ENCODE data around the gene ZFP1.

The ZFP1 gene

DNA sequence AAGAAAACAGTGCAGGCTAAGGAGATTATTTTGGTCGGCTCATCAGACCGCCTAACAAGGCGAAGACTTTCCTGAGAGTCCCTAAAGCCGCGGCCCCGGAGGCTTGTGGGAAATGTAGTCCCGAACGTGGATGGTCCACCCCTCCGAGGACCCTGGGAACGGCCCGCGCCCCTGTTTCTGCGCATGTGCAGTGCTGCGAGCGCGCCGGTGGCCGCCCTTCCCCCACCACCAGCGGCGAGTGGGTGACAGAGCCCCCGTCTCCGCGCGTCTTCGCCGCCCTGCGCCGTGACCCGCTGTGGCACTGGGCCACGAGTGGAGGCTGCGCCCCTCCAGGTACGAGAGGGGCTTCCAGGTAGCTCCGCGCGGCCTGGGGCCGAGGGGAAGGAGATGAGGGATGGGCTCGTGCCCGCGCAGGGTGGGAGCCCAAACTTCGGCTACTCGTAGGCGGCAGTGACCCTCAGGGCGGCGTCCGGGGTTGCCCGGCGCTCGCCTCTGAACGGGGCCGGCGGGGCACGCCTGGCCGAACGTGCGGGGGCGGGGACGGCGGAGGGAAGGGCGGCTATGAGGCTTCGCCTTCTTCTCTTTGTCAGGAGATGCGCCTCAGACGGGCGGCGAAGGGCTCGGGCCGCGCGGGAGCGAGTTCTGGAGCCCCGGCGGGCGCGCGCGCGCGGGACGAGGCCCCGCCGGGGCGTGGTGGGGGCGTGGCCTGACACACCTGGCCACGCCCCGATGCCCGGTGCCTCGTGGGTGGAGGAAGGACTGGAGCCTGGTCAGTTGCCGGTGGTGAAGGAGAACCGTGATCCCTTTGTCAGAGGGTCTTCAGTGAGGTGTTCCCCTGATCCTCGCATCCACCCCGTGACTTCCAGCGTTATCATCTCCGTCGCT, at the start of gene ZFP1:
Gene ZFP1 (plus strand): TSS at position 214 of the 885 bp plus-strand sequence. CDS start 4,428 bp downstream, outside the sequence.
- peak; percentile 93 for DNase-seq
- in situ Hi-C loops (cut with MboI; ENCODE audit: low pct_unique_long_range_greater_than_20kb, low sequenced_read_pairs) = no loop called here

DNA sequence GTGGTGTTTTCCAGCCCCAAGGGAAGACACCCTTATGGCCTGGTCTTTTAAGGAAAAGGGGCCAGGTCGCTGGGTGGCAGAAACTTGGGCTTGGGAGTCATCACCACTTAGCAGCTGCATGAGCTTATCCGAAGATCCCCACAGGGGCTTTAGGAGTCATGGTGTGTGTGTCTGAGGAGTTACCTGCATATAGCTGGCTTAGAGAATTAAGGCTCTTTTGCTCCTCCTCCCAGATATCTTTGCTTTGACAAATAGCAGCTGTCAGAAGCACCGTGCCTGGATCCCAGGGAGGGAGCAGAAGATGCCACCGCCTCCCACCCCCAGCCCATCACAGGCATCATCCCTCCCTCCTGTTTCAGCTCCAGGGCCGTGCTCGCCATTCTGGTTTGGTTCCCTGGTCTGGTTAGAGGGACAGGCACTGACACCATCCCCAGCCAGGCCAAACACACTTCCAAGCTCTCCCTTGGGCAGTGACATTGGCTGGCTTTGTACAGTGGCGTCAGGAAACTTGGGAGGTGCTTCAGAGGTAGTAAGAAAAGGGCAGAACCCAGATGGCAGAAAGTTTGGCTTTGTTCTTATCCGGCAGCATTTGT, 49.2 kb upstream of the ZFP1 start:
- DNase-seq = no peak
- in situ Hi-C loops (cut with MboI; ENCODE audit: low pct_unique_long_range_greater_than_20kb, low sequenced_read_pairs) = no loop called here

DNA sequence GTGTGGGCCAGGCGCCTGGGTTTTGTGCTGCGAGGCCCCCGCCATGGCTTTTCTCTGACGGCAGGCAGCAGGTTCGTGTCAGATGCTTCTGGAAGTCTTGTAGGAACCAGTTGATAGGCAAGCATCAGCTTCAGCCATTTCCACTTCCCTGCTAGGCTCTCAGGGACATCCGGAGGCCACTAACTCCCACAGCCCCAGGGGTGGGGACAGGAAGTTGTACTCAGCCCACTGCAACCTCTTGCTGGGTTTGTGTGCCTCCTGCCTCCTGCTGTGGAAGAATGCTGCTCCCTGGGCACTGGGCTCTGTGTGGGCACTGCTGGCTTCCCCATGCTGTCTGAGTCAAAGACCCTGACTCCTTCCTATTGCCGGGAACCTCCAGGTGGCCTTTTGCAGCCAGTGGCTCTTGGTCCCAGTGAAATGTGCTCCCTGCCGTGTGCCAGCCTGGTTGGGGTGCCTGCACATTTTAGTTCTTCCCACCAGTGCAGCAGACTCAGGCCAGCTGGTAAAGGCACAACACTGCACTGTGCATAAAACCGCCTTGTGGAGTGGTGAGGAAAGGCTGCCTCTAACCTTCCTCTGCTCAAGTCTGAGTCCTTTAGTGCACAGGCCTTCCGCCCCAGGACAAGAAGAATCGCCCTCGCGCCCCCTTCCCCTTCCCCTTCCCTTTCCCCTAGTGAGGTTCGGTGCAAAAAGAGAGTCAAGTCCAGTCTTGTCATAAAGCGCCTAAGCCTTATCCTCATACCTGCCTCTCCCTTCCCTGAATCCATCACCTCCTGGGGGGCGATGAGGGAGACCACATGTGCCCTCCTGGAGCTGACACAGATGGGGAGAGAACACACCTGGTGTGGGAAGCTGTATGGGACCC, 48.4 kb upstream of the ZFP1 start:
- in situ Hi-C loops (cut with MboI; ENCODE audit: low pct_unique_long_range_greater_than_20kb, low sequenced_read_pairs) = no loop called here
- peak; percentile 86 for DNase-seq

DNA sequence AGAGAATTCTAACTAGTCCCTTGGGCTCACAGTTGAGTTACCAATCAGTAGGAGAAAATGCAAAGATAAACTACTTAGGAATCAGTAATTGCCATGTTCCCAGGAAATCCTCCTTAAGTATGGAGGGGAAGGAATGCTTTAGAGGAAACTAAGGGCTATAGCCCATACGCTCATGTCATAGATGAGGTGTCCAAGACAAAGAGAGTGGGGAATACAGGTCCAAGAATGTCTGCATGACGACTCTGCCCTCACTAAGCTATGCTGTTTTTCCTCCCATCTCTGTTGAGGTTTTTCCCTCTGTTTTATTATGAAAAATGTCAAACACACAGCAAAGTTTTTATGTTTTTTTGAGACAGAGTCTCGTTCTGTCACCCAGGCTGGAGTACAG, 47.7 kb upstream of the ZFP1 start:
- in situ Hi-C loops (cut with MboI; ENCODE audit: low pct_unique_long_range_greater_than_20kb, low sequenced_read_pairs) = no loop called here
- DNase-seq = no peak

DNA sequence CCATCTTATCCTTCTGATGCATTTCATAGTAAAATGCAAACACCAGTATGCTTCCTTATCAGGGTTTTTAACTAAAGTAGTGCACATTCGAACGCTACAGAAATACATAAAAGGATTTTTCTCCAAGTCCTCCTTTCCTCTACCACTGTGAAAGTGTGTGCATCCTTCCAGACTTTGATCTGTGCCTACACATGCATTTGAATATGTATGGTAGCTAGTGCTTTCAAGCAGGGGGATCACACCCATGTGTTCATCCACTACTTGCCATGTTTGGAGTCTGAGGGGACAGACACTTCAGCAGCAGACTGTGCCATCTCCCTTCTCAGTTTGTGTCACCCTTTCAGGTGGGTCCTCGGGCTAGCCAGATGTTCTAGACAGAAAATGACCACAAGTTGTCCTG, 46.7 kb upstream of the ZFP1 start:
- no peak for DNase-seq
- in situ Hi-C loops (cut with MboI; ENCODE audit: low pct_unique_long_range_greater_than_20kb, low sequenced_read_pairs) = no loop called here

DNA sequence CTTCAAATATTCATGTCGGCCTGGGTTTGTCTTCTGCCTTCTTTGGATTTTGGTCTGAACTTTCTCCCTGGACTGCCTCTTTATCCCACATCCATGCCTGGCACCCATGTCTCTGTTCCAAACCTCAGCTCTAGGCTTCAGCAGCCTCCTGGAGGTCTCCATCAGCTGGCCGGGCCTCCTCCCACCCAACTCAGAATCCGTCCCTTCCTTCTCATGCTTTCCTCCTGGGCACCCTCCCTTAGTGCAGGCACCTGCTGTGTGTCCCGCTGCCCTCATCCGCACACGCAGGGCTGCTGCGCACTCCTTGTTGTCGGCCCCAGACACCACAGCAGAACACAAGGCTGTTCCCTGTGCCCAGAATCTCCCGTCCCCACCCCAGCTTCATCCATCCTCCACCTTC, 45.7 kb upstream of the ZFP1 start:
- in situ Hi-C loops (cut with MboI; ENCODE audit: low pct_unique_long_range_greater_than_20kb, low sequenced_read_pairs) = no loop called here

DNA sequence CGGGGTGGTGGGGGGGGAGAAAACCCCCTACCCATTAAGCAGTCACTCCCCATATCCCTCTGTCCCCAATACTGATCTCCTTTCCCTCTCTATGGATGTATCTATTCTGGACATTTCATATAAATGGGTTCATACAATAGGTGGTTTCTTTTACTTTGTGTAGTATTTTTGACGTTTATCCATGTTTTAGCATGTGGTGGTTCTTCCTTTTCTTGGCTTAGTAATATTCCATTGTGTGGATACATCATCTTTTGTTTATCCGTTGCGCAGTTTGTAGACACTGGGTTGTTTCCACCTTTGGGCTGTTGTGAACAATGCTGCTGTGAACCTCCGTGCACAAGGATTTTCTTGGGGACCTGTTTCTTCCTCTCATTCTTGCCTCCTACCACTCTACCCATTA, 44.3 kb upstream of the ZFP1 start:
- in situ Hi-C loops (cut with MboI; ENCODE audit: low pct_unique_long_range_greater_than_20kb, low sequenced_read_pairs) = no loop called here

More for the DNA sequence above, 45.7 kb upstream of the ZFP1 start:
- no peak for DNase-seq

DNA sequence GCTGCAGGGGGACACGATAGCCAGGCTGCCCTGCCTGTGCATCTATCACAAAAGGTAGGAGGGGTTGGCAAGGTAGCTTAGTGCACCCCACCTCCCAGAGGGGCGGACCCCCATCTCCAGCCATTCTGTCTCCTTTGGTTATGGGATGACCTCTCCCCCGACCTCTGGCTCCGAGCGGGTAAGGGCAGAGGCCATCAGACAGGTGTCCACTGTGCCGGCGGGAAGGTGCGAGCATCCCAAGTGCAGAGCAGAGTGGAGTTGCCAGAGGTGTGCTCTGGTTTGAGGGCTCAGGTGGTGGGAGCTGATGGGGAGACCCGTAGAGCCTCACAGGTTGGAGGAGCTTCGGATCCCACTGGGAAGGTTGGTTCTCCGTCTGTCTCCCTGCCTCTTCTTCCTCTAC, 43.5 kb upstream of the ZFP1 start:
- in situ Hi-C loops (cut with MboI; ENCODE audit: low pct_unique_long_range_greater_than_20kb, low sequenced_read_pairs) = no loop called here
- no peak for DNase-seq

More for the DNA sequence above, 44.3 kb upstream of the ZFP1 start:
- no peak for DNase-seq

DNA sequence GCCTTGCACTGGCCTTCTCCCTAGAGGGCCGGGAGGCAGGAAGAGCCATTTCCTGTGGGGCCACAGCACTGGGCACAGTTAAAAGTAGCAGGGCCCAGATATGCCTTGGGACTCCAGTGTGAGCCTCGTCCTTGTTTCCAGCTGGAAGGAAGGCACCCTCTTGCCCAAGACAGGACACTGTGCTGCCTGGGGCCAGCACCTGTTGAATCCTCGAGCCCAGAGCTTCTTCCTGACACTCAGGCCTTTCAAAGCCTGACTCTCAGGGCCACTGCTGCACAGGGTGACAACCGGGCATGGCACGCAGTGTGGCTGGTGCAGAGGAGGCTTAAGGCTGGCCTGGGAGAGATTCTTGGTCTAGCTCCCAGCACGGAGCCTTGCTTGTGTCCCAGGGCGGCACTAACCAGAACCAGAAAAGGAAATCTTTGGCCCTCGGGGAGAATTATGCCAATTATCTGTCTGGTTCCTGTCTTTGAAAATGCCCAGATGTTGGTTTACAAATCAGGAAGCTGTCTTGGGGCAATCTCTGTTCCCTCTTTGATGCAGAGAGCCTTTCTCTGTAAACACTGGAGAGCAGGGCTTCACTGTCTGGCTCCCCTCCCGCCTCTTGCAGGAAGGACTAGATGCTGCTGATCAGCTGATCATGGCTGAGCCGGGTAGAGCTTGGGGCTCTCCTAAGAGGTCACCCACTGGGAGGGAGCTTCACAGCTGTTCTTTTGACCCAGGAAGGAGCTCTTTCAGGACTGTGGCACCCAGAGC, 42.8 kb upstream of the ZFP1 start:
- peak; percentile 82 for DNase-seq
- in situ Hi-C loops (cut with MboI; ENCODE audit: low pct_unique_long_range_greater_than_20kb, low sequenced_read_pairs) = no loop called here

DNA sequence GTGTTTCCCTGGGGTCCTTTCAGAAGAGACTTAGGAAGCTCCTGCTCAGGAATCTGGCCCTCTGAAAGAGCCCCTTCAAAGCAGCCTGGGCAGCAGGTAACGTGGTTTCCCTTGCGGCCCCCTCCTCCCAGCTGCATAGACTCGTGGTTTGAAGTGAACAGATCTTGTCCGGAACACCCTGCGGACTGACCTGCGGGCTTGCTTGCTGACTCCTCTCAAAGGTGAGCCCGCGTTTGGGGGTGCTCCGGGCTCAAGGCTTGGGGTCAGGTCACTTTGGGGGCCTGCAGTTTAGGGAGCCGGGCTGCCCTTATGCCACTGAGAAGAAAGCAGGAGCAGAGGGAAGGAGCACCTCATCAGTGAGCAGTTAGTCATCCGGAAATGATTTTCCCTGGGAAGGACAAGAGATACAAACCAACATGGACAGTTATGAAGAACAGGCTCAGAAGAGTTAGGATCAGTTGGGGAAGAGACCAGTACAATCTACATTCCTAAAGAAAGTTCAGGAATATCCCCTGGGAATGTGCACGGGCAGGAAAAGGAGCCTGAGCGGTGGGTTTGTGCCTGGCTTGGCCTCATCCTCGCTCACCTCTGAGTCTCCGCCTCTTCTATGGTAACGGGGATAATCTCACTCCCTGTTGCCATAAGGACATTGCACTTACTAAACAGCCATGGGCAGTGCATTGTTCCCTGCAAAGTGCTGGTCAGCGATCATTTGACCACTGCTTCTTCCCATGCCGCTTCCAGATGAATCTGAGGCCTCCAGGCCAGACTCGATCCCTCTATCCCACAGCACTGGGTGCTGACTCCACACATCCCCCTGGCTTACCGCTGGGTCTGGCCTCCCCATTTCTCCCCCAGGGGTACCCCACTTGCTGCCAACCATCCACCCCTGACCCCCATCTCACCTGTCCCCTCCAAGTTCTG, 41.7 kb upstream of the ZFP1 start:
- no peak for DNase-seq
- in situ Hi-C loops (cut with MboI; ENCODE audit: low pct_unique_long_range_greater_than_20kb, low sequenced_read_pairs) = no loop called here

DNA sequence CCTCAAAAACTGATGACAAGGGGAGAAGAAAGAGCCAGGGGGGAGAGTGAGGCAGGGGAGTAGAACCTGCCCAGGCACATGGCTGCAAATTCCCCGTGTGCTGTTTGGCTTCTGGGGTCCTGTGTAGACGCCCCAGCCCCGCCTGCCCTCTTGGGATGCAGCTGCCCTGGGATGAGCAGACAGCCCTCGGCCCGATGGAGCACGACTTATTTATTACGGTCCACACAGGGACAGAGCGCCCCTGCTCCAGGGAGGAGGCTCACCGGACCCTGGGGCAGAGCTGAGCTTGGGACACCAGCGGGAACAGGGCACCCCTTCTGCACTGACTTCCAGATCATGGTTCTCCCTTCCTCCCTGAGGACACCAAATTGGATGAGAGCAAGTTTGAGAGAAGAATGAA, 40.8 kb upstream of the ZFP1 start:
- no peak for DNase-seq
- in situ Hi-C loops (cut with MboI; ENCODE audit: low pct_unique_long_range_greater_than_20kb, low sequenced_read_pairs) = no loop called here

DNA sequence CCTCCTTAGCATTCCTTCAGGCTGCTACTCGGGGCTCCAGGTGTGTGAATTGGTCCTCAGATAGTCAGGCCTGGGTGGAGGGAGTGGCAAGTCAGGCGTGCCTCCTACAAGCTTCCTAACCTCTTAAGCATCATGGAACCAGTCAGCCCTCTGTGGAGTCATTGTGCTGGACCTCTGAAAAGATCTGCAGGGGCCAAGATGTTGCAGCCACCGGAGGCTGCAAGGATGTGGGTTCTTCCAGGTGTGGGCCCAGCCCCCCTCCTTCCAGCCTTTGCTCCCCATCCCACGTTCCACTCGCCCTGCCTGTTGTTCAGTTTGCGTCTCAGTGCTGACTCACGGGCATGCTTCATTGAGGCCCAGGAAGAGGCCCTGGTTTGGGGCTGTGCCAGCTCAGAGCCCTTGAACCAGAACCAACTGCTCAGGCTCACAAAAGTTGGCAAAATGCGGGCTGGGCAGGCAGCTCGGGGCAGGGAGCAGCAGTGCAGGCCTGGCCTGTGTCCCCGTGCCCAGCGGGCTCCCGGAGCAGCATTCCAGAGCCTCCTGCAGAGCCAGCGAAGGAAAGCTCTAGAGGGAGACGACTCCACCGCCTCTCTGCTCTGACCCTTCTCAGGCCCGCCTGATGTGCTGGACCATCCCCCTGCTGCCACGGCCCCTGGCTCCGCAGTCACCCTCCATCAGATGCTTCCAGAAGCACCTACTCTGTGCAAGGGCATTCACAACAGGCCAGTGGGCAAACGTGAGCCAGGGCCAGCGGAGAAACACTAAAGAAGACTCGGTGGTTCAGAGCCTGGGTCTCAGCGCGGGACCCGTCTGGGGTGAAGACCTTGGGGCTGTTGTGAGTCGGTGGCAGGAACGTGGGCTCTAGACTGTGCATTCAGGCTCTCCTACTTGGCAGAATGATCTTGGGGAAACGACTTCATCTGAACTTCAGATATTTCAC, 39.3 kb upstream of the ZFP1 start:
- peak; percentile 74 for DNase-seq
- in situ Hi-C loops (cut with MboI; ENCODE audit: low pct_unique_long_range_greater_than_20kb, low sequenced_read_pairs) = no loop called here

DNA sequence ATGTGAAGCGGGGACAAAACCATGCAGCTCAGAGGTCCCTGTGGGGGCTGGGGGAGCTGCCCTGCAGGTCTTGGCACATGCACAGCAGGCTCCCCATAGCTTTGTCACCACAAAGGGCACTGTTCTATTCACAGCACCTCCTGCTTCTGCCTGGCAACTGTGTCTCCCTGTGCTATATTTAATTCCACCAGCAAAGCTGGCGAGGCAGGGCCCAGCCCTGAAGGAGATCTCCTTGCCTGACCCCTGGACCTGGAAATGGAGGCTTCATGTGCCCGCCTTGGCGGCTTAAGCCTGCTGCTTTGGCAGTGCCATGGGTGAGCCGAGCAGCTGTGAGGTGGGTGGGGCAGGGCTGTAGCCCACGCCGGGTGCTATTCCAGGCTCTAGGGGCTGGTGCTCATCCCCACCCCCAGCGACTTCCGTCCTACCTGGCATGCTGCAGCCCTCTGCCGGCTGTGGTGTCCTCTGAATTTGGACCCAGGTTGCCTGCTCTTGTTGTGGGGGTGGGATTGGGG, 38.5 kb upstream of the ZFP1 start:
- in situ Hi-C loops (cut with MboI; ENCODE audit: low pct_unique_long_range_greater_than_20kb, low sequenced_read_pairs) = loop anchor here (10.0 kb wide), 1 partner anchor 115 kb away; the partner anchor contains the start of gene ZNRF1
- no peak for DNase-seq

DNA sequence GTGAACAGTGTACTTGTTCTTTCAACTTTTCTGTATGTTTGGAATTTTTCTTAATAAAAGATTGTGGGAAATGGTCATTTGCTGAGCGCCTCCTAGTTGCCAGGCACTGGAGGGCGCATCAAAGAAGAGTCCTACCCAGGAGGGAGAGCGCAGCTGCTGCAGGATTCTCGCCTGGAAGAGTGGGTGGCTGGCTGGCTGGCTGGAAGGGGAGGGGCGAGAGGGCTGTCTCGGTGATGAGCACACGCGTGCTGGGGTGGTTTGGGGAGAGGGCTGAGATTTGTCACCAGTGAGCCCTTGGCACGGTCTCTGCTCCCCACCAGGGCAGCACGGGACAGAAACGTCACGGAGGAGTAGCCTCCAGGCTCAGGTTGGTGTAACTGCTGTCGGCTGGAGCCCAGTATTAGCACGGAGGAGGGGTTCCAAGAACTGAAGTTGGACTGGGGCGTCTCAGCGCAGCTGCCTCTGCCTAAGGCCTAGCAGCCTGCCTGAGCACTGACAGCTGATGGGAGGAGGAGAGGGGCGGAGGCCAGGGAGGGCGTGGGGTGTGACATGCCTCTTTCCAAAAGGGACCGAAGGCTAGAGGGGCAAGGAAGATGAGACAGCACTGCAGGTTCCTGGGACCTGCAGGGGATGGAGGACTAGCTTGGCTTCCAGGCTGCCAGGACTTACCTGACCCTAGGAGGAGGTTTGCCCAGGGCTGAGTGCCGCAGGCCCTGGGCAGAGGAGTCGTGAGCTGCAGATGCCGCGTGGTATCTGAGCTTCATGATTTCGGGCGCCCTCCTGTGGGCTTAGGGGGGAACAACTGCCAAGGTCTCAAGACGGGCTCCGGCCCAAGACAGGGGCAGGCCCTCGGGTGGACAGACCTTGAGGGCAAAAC, 37.4 kb upstream of the ZFP1 start:
- DNase-seq = peak; percentile 89
- in situ Hi-C loops (cut with MboI; ENCODE audit: low pct_unique_long_range_greater_than_20kb, low sequenced_read_pairs) = loop anchor here (10.0 kb wide), 1 partner anchor 116 kb away; the partner anchor contains the start of gene ZNRF1

DNA sequence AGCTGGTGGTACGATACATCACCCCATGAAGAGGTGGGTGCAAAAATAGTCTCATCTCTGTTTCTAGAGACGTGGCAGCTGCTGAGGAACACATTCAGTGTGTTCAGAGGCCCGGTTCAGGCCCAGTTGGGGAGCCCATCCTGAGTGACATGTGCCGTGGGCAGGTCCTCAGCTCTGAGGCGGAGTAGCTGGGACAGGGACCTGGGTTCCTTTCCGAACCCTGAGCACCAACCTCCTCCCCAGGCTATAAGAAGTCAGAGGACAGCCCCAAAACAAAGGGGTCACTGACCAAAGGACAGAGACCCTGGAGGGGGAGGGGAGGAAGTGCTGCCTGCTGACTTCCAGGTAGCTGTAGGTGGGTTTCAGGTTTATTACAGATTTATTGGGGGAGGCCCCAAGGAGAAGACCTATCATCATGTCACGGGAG, 36.8 kb upstream of the ZFP1 start:
- in situ Hi-C loops (cut with MboI; ENCODE audit: low pct_unique_long_range_greater_than_20kb, low sequenced_read_pairs) = loop anchor here (10.0 kb wide), 1 partner anchor 117 kb away; the partner anchor contains the start of gene ZNRF1
- no peak for DNase-seq

Data from KBM-7 (cell line).